Vagina (tissue), 2 donors: ENCODE results near the gene CCDC190.

Source experiments
- CTCF ChIP-seq, 3 experiments: fragments of 450-650 bp in 2 of 3; fragments of 200-600 bp in 1 of 3; sonication (generic) in 1 of 3; IDR thresholded peaks; one replicate each; pipeline ENCODE4 v1.5.1; 2017 to 2019; ENCODE audit warnings: antibody characterized with exemption in 3 of 3, mild to moderate bottlenecking in 2 of 3, moderate library complexity in 2 of 3
- POLR2A ChIP-seq, 2 donors: fragments of 450-650 bp; IDR thresholded peaks; one replicate each; pipeline ENCODE4 v1.6.1; 2017; ENCODE audit warnings: antibody characterized with exemption in 2 of 2, mild to moderate bottlenecking in 2 of 2, moderate library complexity in 2 of 2
- POLR2AphosphoS5 ChIP-seq, 2 donors: sonication (generic); formaldehyde crosslinking; IDR thresholded peaks; one replicate each; pipeline ENCODE4 v1.9.0; 2017; ENCODE audit warnings: antibody characterized with exemption in 2 of 2, mild to moderate bottlenecking in 2 of 2, low read depth in 1 of 2; ENCODE audit not compliant: insufficient read depth in 1 of 2

- TF ChIP-seq CTCF (IDR thresholded peaks at IDR 0.05) (no peak), POLR2AphosphoS5 (IDR thresholded peaks at IDR 0.05; ENCODE audit: insufficient read depth in 1 of 2, low read depth in 1 of 2) (no peak), POLR2A (IDR thresholded peaks at IDR 0.05) (no peak)
Observed at GRCh38 chr1:162886705-162887104, 25.7 kb upstream of the CCDC190 start.
